Mononuclear cell (primary cell): ENCODE data around the gene AGER. TPM values are rescaled to one million over a fixed set of nuclear protein-coding genes. Genes with fewer than 3 reads are reported as not detected.
A peak's percentile ranks its signal among the peaks of the same experiment; 100 is the strongest.
"Not testable (repeated sequence)": the region's sequence is repeated elsewhere in the genome, so short reads cannot be mapped to it uniquely, and the experiment has no call there.

ENCODE experiments used
- H3K27me3 ChIP-seq: 2 replicates; pipeline ENCODE4 v1.6.0; 2011; ENCODE audit warnings: low read length, control low read depth; ENCODE audit not compliant: insufficient read depth
- H3K4me1 ChIP-seq: 2 replicates; pipeline ENCODE4 v1.5.1; 2011; ENCODE audit warnings: mild to moderate bottlenecking, low read length, control low read depth; ENCODE audit not compliant: insufficient read depth
- H3K4me3 ChIP-seq: 2 replicates; pipeline ENCODE4 v1.5.1; 2011; ENCODE audit warnings: mild to moderate bottlenecking, low read length, moderate library complexity
- H3K9me3 ChIP-seq: 2 replicates; pipeline ENCODE4 v1.5.1; 2011; ENCODE audit warnings: low read depth, mild to moderate bottlenecking, control low read depth, low read length
- total RNA-seq: library from RNA; depleted of rRNA; stranded (reverse); fragments of >200 nt; gene quantifications from one replicate; pipeline ENCODE4 v1.2.3, GENCODE V29; 2012

The AGER gene
- total RNA-seq, 1 donor = 1.5 TPM

GRCh38 chr6:32192608-32193039, 8.6 kb upstream of the AGER start, which contains the start of gene GPSM3:
TSS of gene GPSM3 (minus strand) at chr6:32192643. CDS start at chr6:32192513, 130 bp downstream.
- Histone ChIP-seq H3K4me1 (peaks cover 66% of the 10 kb centered on the region), H3K27me3 (no peaks in the 10 kb centered on the region), H3K9me3 (no peaks in the 10 kb centered on the region), H3K4me3 (peak within 1 kb of the TSS; percentile 96)

- Histone ChIP-seq H3K4me1 (peaks cover 69% of the 10 kb centered on the region), H3K4me3 (peak overlapping the region; percentile 96), H3K27me3 (no peaks in the 10 kb centered on the region), H3K9me3 (no peaks in the 10 kb centered on the region)
These were observed 7.9 kb upstream of the AGER start for GRCh38 chr6:32191696-32192607.

- Histone ChIP-seq H3K9me3 (no peaks in the 10 kb centered on the region), H3K27me3 (no peaks in the 10 kb centered on the region), H3K4me3 (peak overlapping the region; percentile 96), H3K4me1 (peaks cover 70% of the 10 kb centered on the region)
These were observed 7.0 kb upstream of the AGER start for GRCh38 chr6:32190911-32191677.

GRCh38 chr6:32190054-32190851, 6.2 kb upstream of the AGER start, which contains the start of gene PBX2:
TSS of gene PBX2 (minus strand) at chr6:32190202. CDS start at chr6:32189915, 287 bp downstream.
- no peaks in the 10 kb centered on the region for H3K9me3 ChIP-seq
- peak within 1 kb of the TSS; percentile 96 for H3K4me3 ChIP-seq
- no peaks in the 10 kb centered on the region for H3K27me3 ChIP-seq
- H3K4me1 ChIP-seq = peaks cover 73% of the 10 kb centered on the region

- peak overlapping the region; percentile 96 for H3K4me3 ChIP-seq
These were observed 5.6 kb upstream of the AGER start for GRCh38 chr6:32189742-32190053.

GRCh38 chr6:32189069-32189741, 5.2 kb upstream of the AGER start:
- Histone ChIP-seq H3K4me3 (peak overlapping the region; percentile 96), H3K4me1 (peaks cover 62% of the 10 kb centered on the region), H3K9me3 (no peaks in the 10 kb centered on the region), H3K27me3 (no peaks in the 10 kb centered on the region)

More at GRCh38 chr6:32189742-32190053, 5.6 kb upstream of the AGER start:
- Histone ChIP-seq H3K4me1 (peaks cover 67% of the 10 kb centered on the region), H3K27me3 (no peaks in the 10 kb centered on the region), H3K9me3 (no peaks in the 10 kb centered on the region)

GRCh38 chr6:32188381-32189068, 4.5 kb upstream of the AGER start:
- H3K9me3 ChIP-seq = no peaks in the 10 kb centered on the region
- H3K4me1 ChIP-seq = peaks cover 57% of the 10 kb centered on the region
- no peaks in the 10 kb centered on the region for H3K27me3 ChIP-seq
- H3K4me3 ChIP-seq = peak overlapping the region; percentile 96

- H3K9me3 ChIP-seq, H3K27me3 ChIP-seq, H3K4me3 ChIP-seq: not testable (repeated sequence)
- H3K4me1 ChIP-seq = peaks cover 52% of the 10 kb centered on the region
These were observed 3.8 kb upstream of the AGER start for GRCh38 chr6:32187725-32188380.

- Histone ChIP-seq H3K27me3 (no peaks in the 10 kb centered on the region), H3K4me1 (peaks cover 56% of the 10 kb centered on the region), H3K4me3 (no peak overlapping the region), H3K9me3 (no peaks in the 10 kb centered on the region)
These were observed 3.1 kb upstream of the AGER start for GRCh38 chr6:32187009-32187709.

- peaks cover 55% of the 10 kb centered on the region for H3K4me1 ChIP-seq
- not testable (repeated sequence) for H3K4me3 ChIP-seq, H3K27me3 ChIP-seq, H3K9me3 ChIP-seq
These were observed 2.2 kb upstream of the AGER start for GRCh38 chr6:32186151-32186840.

GRCh38 chr6:32185681-32186131, 1.7 kb upstream of the AGER start:
- not testable (repeated sequence) for H3K4me3 ChIP-seq, H3K27me3 ChIP-seq, H3K9me3 ChIP-seq
- H3K4me1 ChIP-seq = peaks cover 49% of the 10 kb centered on the region

- Histone ChIP-seq H3K9me3 (no peaks in the 10 kb centered on the region), H3K4me3 (no peak overlapping the region), H3K27me3 (no peaks in the 10 kb centered on the region), H3K4me1 (peaks cover 54% of the 10 kb centered on the region)
These were observed 470 bp downstream of the AGER start for GRCh38 chr6:32183483-32184083.
